GM23338 (cell line): Measurements from ENCODE around the gene RXFP1. TPM values are rescaled to one million over a fixed set of nuclear protein-coding genes. Genes with fewer than 3 reads are reported as not detected.

Source experiments
- ATAC-seq: fragments of 200-7000 bp; cut with Tn5 transposase; 3 replicates; pipeline ENCODE4 v1.9.1; 2020
- DNase-seq: peaks from one replicate; pipeline ENCODE4 v3.0.0-alpha.2; 2015; ENCODE audit warnings: low spot score
- H2AFZ ChIP-seq: fragments of 200-600 bp; sonication (generic); 2 replicates; pipeline ENCODE4 v1.8.0; 2016; ENCODE audit warnings: antibody characterized with exemption, mild to moderate bottlenecking, moderate library complexity
- H3F3A ChIP-seq: fragments of 200-600 bp; sonication (generic); replicated peaks from 2 replicates; pipeline ENCODE4 v1.8.0; 2017; ENCODE audit warnings: antibody characterized with exemption, mixed run types, low read depth
- H3K27ac ChIP-seq: fragments of 200-600 bp; sonication (generic); 2 replicates; pipeline ENCODE4 v1.6.1; 2016; ENCODE audit warnings: low read depth
- H3K27me3 ChIP-seq: fragments of 200-600 bp; sonication (generic); 2 replicates; pipeline ENCODE4 v1.8.0; 2016; ENCODE audit warnings: mild to moderate bottlenecking, mixed run types, moderate library complexity; ENCODE audit not compliant: insufficient read depth
- H3K36me3 ChIP-seq: fragments of 200-600 bp; sonication (generic); 2 replicates; pipeline ENCODE4 v1.8.0; 2016; ENCODE audit warnings: mild to moderate bottlenecking; ENCODE audit not compliant: insufficient read depth
- H3K4me1 ChIP-seq: fragments of 200-600 bp; sonication (generic); 2 replicates; pipeline ENCODE4 v1.8.0; 2016; ENCODE audit warnings: mild to moderate bottlenecking, moderate library complexity; ENCODE audit not compliant: insufficient read depth
- H3K4me2 ChIP-seq: fragments of 200-600 bp; sonication (generic); 2 replicates; pipeline ENCODE4 v1.7.1; 2017; ENCODE audit warnings: mixed run types
- H3K4me3 ChIP-seq: fragments of 200-600 bp; sonication (generic); 2 replicates; pipeline ENCODE4 v1.6.1; 2016; ENCODE audit warnings: mixed run types
- H3K79me2 ChIP-seq: fragments of 200-600 bp; sonication (generic); replicated peaks from 2 replicates; pipeline ENCODE4 v1.8.0; 2017; ENCODE audit warnings: mild to moderate bottlenecking; ENCODE audit not compliant: insufficient read depth
- H3K9me2 ChIP-seq: fragments of 200-600 bp; sonication (generic); 2 replicates; pipeline ENCODE4 v1.8.0; 2017; ENCODE audit not compliant: insufficient read depth
- H4K20me1 ChIP-seq: fragments of 200-600 bp; sonication (generic); replicated peaks from 2 replicates; pipeline ENCODE4 v1.8.0; 2017; ENCODE audit warnings: mild to moderate bottlenecking; ENCODE audit not compliant: insufficient read depth
- H3K27ac Mint-ChIP-seq: 2 replicates; pipeline ENCODE4 v1.8.0; 2020; ENCODE audit warnings: inconsistent platforms, mild to moderate bottlenecking, moderate library complexity, mixed read lengths
- H3K27me3 Mint-ChIP-seq: 3 replicates; pipeline ENCODE4 v1.8.0; 2022; ENCODE audit warnings: low read depth, mild to moderate bottlenecking, moderate library complexity, mixed read lengths, inconsistent platforms; ENCODE audit not compliant: insufficient read depth, poor library complexity
- H3K36me3 Mint-ChIP-seq: 3 replicates; pipeline ENCODE4 v1.8.0; 2021; ENCODE audit warnings: low read depth, mild to moderate bottlenecking, inconsistent platforms, moderate library complexity, mixed read lengths
- H3K4me1 Mint-ChIP-seq: 3 replicates; pipeline ENCODE4 v1.8.0; 2020; ENCODE audit warnings: mild to moderate bottlenecking, inconsistent platforms, mixed read lengths
- H3K4me3 Mint-ChIP-seq: 3 replicates; pipeline ENCODE4 v1.8.0; 2021; ENCODE audit warnings: moderate library complexity, mild to moderate bottlenecking, inconsistent platforms, mixed read lengths
- H3K9me3 Mint-ChIP-seq: 3 replicates; pipeline ENCODE4 v1.8.0; 2020; ENCODE audit warnings: moderate library complexity, mild to moderate bottlenecking, inconsistent platforms, mixed read lengths
- CREB1 ChIP-seq: fragments of 250-450 bp; sonication (Bioruptor Pico); IDR thresholded peaks from 2 replicates; pipeline ENCODE4 v1.5.0; 2020; ENCODE audit warnings: low read depth, mild to moderate bottlenecking, moderate library complexity
- ETS1 ChIP-seq: IDR thresholded peaks from 2 replicates; pipeline ENCODE4 v1.6.1; 2016; ENCODE audit warnings: antibody characterized with exemption
- EZH2 ChIP-seq: fragments of 200-600 bp; sonication (generic); IDR thresholded peaks from one replicate; pipeline ENCODE4 v1.8.0; 2017; ENCODE audit warnings: antibody characterized with exemption, mild to moderate bottlenecking, low read depth; ENCODE audit not compliant: unreplicated experiment
- EZH2phosphoT487 ChIP-seq: fragments of 200-600 bp; sonication (generic); IDR thresholded peaks from one replicate; pipeline ENCODE4 v1.8.1; 2018; ENCODE audit warnings: antibody characterized with exemption; ENCODE audit not compliant: unreplicated experiment
- JUNB ChIP-seq: IDR thresholded peaks from one replicate; pipeline ENCODE4 v1.6.1; 2016; ENCODE audit warnings: antibody characterized with exemption; ENCODE audit not compliant: unreplicated experiment
- NANOG ChIP-seq: IDR thresholded peaks from 2 replicates; pipeline ENCODE4 v1.6.1; 2016; ENCODE audit warnings: antibody characterized with exemption, borderline replicate concordance
- POLR2AphosphoS5 ChIP-seq: IDR thresholded peaks from 2 replicates; pipeline ENCODE4 v1.6.1; 2016; ENCODE audit warnings: antibody characterized with exemption, low read depth
- STAT1 ChIP-seq: IDR thresholded peaks from one replicate; pipeline ENCODE4 v1.6.1; 2016; ENCODE audit warnings: antibody characterized with exemption; ENCODE audit not compliant: unreplicated experiment
- ZNF114 ChIP-seq: fragments of 250-450 bp; sonication (Bioruptor Pico); IDR thresholded peaks from 2 replicates; pipeline ENCODE4 v1.5.0; 2020; ENCODE audit warnings: mild to moderate bottlenecking, moderate library complexity
- ZNF331 ChIP-seq: fragments of 250-450 bp; sonication (Bioruptor Pico); IDR thresholded peaks from 2 replicates; pipeline ENCODE4 v1.5.0; 2020; ENCODE audit warnings: low read depth, mild to moderate bottlenecking, moderate library complexity
- polyA plus RNA-seq: library from polyadenylated mRNA; unstranded; fragments of >200 nt; fragmentation: Nextera tagmentation; extraction: Ambion mirVana; gene quantifications from 2 replicates; pipeline ENCODE4 v1.2.1, GENCODE V29; 2016
- total RNA-seq: library from RNA; depleted of rRNA; stranded (reverse); fragments of >200 nt; shearing (Covaris generic); gene quantifications from 2 replicates; pipeline ENCODE4 v1.2.3, GENCODE V29; 2014
- TF ChIP-seq, protein P1 (sequence below): IDR thresholded peaks from one replicate; pipeline ENCODE4 v1.6.1; 2018; ENCODE audit warnings: antibody characterized with exemption; ENCODE audit not compliant: unreplicated experiment
- TF ChIP-seq, protein P2 (sequence below): fragments of 250-450 bp; sonication (Bioruptor Pico); IDR thresholded peaks from 2 replicates; pipeline ENCODE4 v1.5.0; 2020; ENCODE audit warnings: mild to moderate bottlenecking, moderate library complexity
- TF ChIP-seq, protein P3 (sequence below), 2 experiments: fragments of 200-600 bp in 1 of 2; sonication (generic) in 1 of 2; conservative IDR thresholded peaks; 2 replicates each; pipeline versions ENCODE4 v1.5.1 to v1.6.1; 2016 to 2017; ENCODE audit warnings: antibody characterized with exemption in 2 of 2, low read depth in 2 of 2, mild to moderate bottlenecking in 2 of 2, moderate library complexity in 1 of 2

The RXFP1 gene
- total and polyA plus RNA-seq, 2 experiments from 2014 or later: 0.63 TPM; not detected in 1

DNA sequence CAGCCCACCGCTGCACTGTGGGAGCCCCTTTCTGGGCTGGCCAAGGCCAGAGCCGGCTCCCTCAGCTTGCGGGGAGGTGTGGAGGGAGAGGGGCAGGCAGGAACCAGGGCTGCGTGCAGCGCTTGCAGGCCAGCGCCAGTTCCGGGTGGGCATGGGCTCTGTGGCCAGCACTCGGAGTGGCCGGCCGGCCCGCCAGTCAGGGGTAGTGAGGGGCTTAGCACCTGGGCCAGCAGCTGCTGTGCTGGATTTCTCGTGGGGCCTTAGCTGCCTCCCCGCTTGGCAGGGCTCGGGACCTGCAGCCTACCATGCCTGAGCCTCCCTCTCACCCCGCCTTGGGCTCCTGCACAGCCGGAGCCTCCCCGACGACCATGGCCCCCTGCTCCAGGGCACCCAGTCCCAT is 45.2 kb downstream of the RXFP1 start:
- Histone ChIP-seq H4K20me1 (no peaks in the 10 kb centered on the region), H3K9me2 (no peaks in the 10 kb centered on the region), H3K27ac (no peak overlapping the region), H2AFZ (no peak overlapping the region), H3K79me2 (no peaks in the 10 kb centered on the region), H3K4me1 (0 out of 2 replicates have a peak, but pooled peaks cover 4% of the 10 kb centered on the region), H3K36me3 (0 out of 2 replicates have a peak, but pooled peaks cover 6% of the 10 kb centered on the region), H3K27me3 (no peaks in the 10 kb centered on the region), H3K4me2 (no peak overlapping the region), H3F3A (no peaks in the 10 kb centered on the region), H3K4me3 (no peak overlapping the region)
- no peak overlapping the region for H3K4me3 Mint-ChIP-seq
- H3K9me3 Mint-ChIP-seq: peaks cover 13% of the 10 kb centered on the region; the same call in 2 of the 3 replicates
- no peak for TF ChIP-seq ETS1
- TF ChIP-seq, protein P1, sequence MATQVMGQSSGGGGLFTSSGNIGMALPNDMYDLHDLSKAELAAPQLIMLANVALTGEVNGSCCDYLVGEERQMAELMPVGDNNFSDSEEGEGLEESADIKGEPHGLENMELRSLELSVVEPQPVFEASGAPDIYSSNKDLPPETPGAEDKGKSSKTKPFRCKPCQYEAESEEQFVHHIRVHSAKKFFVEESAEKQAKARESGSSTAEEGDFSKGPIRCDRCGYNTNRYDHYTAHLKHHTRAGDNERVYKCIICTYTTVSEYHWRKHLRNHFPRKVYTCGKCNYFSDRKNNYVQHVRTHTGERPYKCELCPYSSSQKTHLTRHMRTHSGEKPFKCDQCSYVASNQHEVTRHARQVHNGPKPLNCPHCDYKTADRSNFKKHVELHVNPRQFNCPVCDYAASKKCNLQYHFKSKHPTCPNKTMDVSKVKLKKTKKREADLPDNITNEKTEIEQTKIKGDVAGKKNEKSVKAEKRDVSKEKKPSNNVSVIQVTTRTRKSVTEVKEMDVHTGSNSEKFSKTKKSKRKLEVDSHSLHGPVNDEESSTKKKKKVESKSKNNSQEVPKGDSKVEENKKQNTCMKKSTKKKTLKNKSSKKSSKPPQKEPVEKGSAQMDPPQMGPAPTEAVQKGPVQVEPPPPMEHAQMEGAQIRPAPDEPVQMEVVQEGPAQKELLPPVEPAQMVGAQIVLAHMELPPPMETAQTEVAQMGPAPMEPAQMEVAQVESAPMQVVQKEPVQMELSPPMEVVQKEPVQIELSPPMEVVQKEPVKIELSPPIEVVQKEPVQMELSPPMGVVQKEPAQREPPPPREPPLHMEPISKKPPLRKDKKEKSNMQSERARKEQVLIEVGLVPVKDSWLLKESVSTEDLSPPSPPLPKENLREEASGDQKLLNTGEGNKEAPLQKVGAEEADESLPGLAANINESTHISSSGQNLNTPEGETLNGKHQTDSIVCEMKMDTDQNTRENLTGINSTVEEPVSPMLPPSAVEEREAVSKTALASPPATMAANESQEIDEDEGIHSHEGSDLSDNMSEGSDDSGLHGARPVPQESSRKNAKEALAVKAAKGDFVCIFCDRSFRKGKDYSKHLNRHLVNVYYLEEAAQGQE: no peak
- no peak for TF ChIP-seq CREB1 (CRISPR knock-in tag)
- no peak for TF ChIP-seq POLR2AphosphoS5
- TF ChIP-seq EZH2: no peak
- TF ChIP-seq, protein P2, sequence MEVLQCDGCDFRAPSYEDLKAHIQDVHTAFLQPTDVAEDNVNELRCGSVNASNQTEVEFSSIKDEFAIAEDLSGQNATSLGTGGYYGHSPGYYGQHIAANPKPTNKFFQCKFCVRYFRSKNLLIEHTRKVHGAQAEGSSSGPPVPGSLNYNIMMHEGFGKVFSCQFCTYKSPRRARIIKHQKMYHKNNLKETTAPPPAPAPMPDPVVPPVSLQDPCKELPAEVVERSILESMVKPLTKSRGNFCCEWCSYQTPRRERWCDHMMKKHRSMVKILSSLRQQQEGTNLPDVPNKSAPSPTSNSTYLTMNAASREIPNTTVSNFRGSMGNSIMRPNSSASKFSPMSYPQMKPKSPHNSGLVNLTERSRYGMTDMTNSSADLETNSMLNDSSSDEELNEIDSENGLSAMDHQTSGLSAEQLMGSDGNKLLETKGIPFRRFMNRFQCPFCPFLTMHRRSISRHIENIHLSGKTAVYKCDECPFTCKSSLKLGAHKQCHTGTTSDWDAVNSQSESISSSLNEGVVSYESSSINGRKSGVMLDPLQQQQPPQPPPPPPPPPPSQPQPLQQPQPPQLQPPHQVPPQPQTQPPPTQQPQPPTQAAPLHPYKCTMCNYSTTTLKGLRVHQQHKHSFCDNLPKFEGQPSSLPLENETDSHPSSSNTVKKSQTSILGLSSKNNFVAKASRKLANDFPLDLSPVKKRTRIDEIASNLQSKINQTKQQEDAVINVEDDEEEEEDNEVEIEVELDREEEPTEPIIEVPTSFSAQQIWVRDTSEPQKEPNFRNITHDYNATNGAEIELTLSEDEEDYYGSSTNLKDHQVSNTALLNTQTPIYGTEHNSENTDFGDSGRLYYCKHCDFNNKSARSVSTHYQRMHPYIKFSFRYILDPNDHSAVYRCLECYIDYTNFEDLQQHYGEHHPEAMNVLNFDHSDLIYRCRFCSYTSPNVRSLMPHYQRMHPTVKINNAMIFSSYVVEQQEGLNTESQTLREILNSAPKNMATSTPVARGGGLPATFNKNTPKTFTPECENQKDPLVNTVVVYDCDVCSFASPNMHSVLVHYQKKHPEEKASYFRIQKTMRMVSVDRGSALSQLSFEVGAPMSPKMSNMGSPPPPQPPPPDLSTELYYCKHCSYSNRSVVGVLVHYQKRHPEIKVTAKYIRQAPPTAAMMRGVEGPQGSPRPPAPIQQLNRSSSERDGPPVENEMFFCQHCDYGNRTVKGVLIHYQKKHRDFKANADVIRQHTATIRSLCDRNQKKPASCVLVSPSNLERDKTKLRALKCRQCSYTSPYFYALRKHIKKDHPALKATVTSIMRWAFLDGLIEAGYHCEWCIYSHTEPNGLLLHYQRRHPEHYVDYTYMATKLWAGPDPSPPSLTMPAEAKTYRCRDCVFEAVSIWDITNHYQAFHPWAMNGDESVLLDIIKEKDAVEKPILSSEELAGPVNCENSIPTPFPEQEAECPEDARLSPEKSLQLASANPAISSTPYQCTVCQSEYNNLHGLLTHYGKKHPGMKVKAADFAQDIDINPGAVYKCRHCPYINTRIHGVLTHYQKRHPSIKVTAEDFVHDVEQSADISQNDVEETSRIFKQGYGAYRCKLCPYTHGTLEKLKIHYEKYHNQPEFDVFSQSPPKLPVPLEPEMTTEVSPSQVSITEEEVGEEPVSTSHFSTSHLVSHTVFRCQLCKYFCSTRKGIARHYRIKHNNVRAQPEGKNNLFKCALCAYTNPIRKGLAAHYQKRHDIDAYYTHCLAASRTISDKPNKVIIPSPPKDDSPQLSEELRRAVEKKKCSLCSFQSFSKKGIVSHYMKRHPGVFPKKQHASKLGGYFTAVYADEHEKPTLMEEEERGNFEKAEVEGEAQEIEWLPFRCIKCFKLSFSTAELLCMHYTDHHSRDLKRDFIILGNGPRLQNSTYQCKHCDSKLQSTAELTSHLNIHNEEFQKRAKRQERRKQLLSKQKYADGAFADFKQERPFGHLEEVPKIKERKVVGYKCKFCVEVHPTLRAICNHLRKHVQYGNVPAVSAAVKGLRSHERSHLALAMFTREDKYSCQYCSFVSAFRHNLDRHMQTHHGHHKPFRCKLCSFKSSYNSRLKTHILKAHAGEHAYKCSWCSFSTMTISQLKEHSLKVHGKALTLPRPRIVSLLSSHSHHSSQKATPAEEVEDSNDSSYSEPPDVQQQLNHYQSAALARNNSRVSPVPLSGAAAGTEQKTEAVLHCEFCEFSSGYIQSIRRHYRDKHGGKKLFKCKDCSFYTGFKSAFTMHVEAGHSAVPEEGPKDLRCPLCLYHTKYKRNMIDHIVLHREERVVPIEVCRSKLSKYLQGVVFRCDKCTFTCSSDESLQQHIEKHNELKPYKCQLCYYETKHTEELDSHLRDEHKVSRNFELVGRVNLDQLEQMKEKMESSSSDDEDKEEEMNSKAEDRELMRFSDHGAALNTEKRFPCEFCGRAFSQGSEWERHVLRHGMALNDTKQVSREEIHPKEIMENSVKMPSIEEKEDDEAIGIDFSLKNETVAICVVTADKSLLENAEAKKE: no peak
- TF ChIP-seq, protein P3, sequence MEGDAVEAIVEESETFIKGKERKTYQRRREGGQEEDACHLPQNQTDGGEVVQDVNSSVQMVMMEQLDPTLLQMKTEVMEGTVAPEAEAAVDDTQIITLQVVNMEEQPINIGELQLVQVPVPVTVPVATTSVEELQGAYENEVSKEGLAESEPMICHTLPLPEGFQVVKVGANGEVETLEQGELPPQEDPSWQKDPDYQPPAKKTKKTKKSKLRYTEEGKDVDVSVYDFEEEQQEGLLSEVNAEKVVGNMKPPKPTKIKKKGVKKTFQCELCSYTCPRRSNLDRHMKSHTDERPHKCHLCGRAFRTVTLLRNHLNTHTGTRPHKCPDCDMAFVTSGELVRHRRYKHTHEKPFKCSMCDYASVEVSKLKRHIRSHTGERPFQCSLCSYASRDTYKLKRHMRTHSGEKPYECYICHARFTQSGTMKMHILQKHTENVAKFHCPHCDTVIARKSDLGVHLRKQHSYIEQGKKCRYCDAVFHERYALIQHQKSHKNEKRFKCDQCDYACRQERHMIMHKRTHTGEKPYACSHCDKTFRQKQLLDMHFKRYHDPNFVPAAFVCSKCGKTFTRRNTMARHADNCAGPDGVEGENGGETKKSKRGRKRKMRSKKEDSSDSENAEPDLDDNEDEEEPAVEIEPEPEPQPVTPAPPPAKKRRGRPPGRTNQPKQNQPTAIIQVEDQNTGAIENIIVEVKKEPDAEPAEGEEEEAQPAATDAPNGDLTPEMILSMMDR (conservative IDR thresholded peaks at IDR 0.05; ENCODE audit: low read depth in 2 of 2): no peak
- no peak for TF ChIP-seq STAT1
- no peak for TF ChIP-seq ZNF114 (CRISPR knock-in tag)
- no peak for TF ChIP-seq NANOG
- TF ChIP-seq ZNF331 (CRISPR knock-in tag): no peak
- TF ChIP-seq EZH2phosphoT487: no peak
- TF ChIP-seq JUNB: no peak
- no peak for ATAC-seq
- no peak overlapping the region for H3K27ac Mint-ChIP-seq
- H3K27me3 Mint-ChIP-seq: no peaks in the 10 kb centered on the region
- peaks cover 4% of the 10 kb centered on the region; the same call in 2 of the 3 replicates for H3K36me3 Mint-ChIP-seq
- DNase-seq: no peak
- H3K4me1 Mint-ChIP-seq: peaks cover 3% of the 10 kb centered on the region; the same call in 2 of the 3 replicates
